GM10248 (cell line): ENCODE measurements around the gene DDX1.

ENCODE experiments used
- CTCF ChIA-PET: fragments of 300-600 bp; sonication (Branson Sonifier 250); formaldehyde crosslinking; extraction: SDS; loops from one replicate; lab custom pipeline; 2021; ENCODE audit warnings: antibody characterized with exemption; lab: Yijun Ruan, JAX
- POLR2A ChIA-PET: fragments of 350-650 bp; sonication (Branson Sonifier 250); formaldehyde crosslinking; extraction: SDS; loops from one replicate; lab custom pipeline; 2020; ENCODE audit warnings: antibody characterized with exemption; lab: Yijun Ruan, JAX
- DNase-seq: peaks from one replicate; pipeline ENCODE4 v3.0.0; 2012; ENCODE audit errors: extremely low spot score
- CTCF ChIP-seq: IDR thresholded peaks from 2 replicates; pipeline ENCODE4 v1.5.1; 2012; ENCODE audit warnings: mild to moderate bottlenecking, low read depth; ENCODE audit errors: extremely low read depth, missing control alignments, control extremely low read depth

The DDX1 gene

GRCh38 chr2:15656090-15656489, 64.4 kb downstream of the DDX1 start:
- CTCF ChIA-PET = no interaction called here
- POLR2A ChIA-PET = no interaction called here
- DNase-seq = no peak
- TF ChIP-seq CTCF = no peak

- DNase-seq = no peak
- ChIA-PET POLR2A (no interaction called here), CTCF (no interaction called here)
- no peak for TF ChIP-seq CTCF
These were observed 66.1 kb downstream of the DDX1 start for GRCh38 chr2:15657759-15658158.

- CTCF ChIA-PET = interaction anchor here (0.8 kb wide), 1 partner anchor 12 kb away, joined by 3 read pairs; no protein-coding TSS in a partner anchor
These were observed 67.2 kb downstream of the DDX1 start for GRCh38 chr2:15658911-15659310.

GRCh38 chr2:15660491-15661294, 69.0 kb downstream of the DDX1 start:
- no peak for TF ChIP-seq CTCF
- no peak for DNase-seq
- ChIA-PET POLR2A (no interaction called here), CTCF (interaction anchor here (0.9 to 1.3 kb wide), 2 partner anchors 10 to 83 kb away, joined by 3 to 4 read pairs; no protein-coding TSS in a partner anchor)

More at GRCh38 chr2:15658911-15659310, 67.2 kb downstream of the DDX1 start:
- no peak for TF ChIP-seq CTCF
- POLR2A ChIA-PET = no interaction called here
- DNase-seq = no peak

DNA sequence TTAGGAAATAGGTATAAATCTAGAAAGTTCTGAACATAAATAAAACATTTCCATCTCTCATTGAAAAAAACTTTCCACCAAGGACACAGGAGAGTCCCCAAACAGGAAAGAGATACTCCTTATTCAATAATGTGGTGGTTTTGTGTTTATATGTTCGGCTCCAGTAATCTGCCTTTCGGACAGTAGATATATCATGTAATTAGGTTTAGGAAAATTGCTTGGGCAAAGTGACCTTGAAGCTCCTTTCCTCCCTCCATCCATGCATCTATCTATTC, 69.6 kb downstream of the DDX1 start:
- POLR2A ChIA-PET = no interaction called here
- no peak for DNase-seq
- CTCF ChIA-PET = interaction anchor here (0.8 to 1.3 kb wide), 2 partner anchors 9 to 21 kb away, joined by 3 to 4 read pairs; no protein-coding TSS in a partner anchor
- no peak for TF ChIP-seq CTCF

GRCh38 chr2:15662026-15662425, 70.4 kb downstream of the DDX1 start:
- TF ChIP-seq CTCF = no peak
- CTCF ChIA-PET = interaction anchor here (0.8 kb wide), 1 partner anchor 20 kb away, joined by 3 read pairs; no protein-coding TSS in a partner anchor
- POLR2A ChIA-PET = no interaction called here
- DNase-seq = no peak

DNA sequence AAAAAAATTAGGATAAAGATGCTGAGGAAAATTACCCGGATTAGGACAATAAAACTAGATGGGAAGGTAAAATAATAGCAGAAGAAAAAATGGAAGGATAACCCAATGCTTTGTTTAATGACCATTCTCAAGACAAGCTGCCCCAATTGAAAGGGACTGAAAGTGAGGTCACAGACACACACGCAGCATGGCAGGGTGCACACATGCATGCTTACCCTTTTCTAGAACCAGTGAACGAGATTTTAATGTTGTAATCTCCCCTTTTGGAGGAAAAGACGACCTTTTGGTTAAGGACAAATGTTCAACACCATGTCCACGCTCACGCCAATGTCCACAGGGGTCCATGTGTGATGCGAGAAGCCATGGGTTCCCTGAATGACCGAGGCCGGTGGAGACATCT, 70.9 kb downstream of the DDX1 start:
- POLR2A ChIA-PET = no interaction called here
- CTCF ChIA-PET = no interaction called here

More for the DNA sequence above, 70.9 kb downstream of the DDX1 start:
- DNase-seq = no peak
- TF ChIP-seq CTCF = no peak
